HepG2 (cell line): Measurements from ENCODE around the gene HIPK3. TPM values are rescaled to one million over a fixed set of nuclear protein-coding genes. Genes with fewer than 3 reads are reported as not detected.

ENCODE experiments used
- ATAC-seq: fragments of 200-7000 bp; cut with Tn5 transposase; 3 replicates; pipeline ENCODE4 v1.9.1; 2020; ENCODE audit warnings: mild to moderate bottlenecking, moderate library complexity
- BruUV-seq: library from RNA; stranded (reverse); fragments of 400-500 nt; replicated peaks from 2 replicates; lab custom pipeline; 2021; lab: Mats Ljungman, UMichigan
- CTCF ChIA-PET: fragments of 300-600 bp; formaldehyde crosslinking; extraction: SDS; loops from one replicate; lab custom pipeline; 2021; ENCODE audit warnings: low total read pairs, inconsistent platforms, low intra/inter-chr PET ratio; lab: Yijun Ruan, JAX
- POLR2A ChIA-PET: fragments of 350-600 bp; sonication (Branson Sonifier 250); formaldehyde crosslinking; loops from one replicate; lab custom pipeline; 2020; ENCODE audit warnings: antibody characterized with exemption, inconsistent platforms; lab: Yijun Ruan, JAX
- DNase-seq: peaks from one replicate; pipeline ENCODE4 v3.0.0-alpha.2; 2015; ENCODE audit warnings: low spot score
- FAIRE-seq: peaks from 3 replicates; lab custom pipeline; 2011; peaks lifted over from hg19 to GRCh38; lab: Jason Lieb, UNC
- H2AFZ ChIP-seq: one replicate; pipeline ENCODE4 v1.6.1; 2011; ENCODE audit warnings: low read length, inconsistent platforms
- H3K27ac ChIP-seq: fragments of 300-600 bp; 3 replicates; pipeline ENCODE4 v1.8.0; 2011; ENCODE audit warnings: mixed run types, mild to moderate bottlenecking, mixed read lengths, low read length, inconsistent platforms; ENCODE audit not compliant: insufficient read depth; ENCODE audit errors: extremely low read length
- H3K27me3 ChIP-seq, 2 experiments: fragments of 200-600 bp in 1 of 2; 2 replicates in 1 of 2; 3 replicates in 1 of 2; pipeline versions ENCODE4 v1.6.0 to v1.8.0; 2011; ENCODE audit warnings: low read length in 2 of 2, mild to moderate bottlenecking in 2 of 2, moderate library complexity in 2 of 2, inconsistent platforms in 1 of 2; ENCODE audit not compliant: insufficient read depth in 2 of 2, control insufficient read depth in 1 of 2
- H3K36me3 ChIP-seq, 2 experiments: fragments of 200-600 bp in 1 of 2; replicated peaks in 1 of 2; 2 replicates in 1 of 2; 3 replicates in 1 of 2; pipeline versions ENCODE4 v1.5.1 to v1.8.0; 2011; ENCODE audit warnings: low read length in 2 of 2, inconsistent platforms in 1 of 2; ENCODE audit not compliant: insufficient read depth in 2 of 2, control insufficient read depth in 1 of 2
- H3K4me1 ChIP-seq: 2 replicates; pipeline ENCODE4 v1.5.1; 2012; ENCODE audit warnings: low read length, inconsistent platforms; ENCODE audit not compliant: insufficient read depth
- H3K4me2 ChIP-seq: 2 replicates; pipeline ENCODE4 v1.6.0; 2011; ENCODE audit warnings: low read depth, low read length, inconsistent platforms
- H3K4me3 ChIP-seq, 3 experiments: fragments of 200-600 bp in 1 of 3; sonication (generic), shearing (Covaris generic) in 1 of 3; replicated peaks in 1 of 3; 2 replicates each; pipeline ENCODE4 v1.5.1; 2011 to 2016; ENCODE audit warnings: low read length in 3 of 3, inconsistent platforms in 2 of 3, low read depth in 2 of 3, mild to moderate bottlenecking in 2 of 3, control low read depth in 1 of 3, mixed read lengths in 1 of 3; ENCODE audit not compliant: insufficient read depth in 1 of 3
- H3K79me2 ChIP-seq: one replicate; pipeline ENCODE4 v1.6.1; 2011; ENCODE audit warnings: low read length, inconsistent platforms; ENCODE audit not compliant: insufficient read depth
- H3K9ac ChIP-seq: 2 replicates; pipeline ENCODE4 v1.6.0; 2011; ENCODE audit warnings: mild to moderate bottlenecking, low read depth, low read length, inconsistent platforms; ENCODE audit not compliant: insufficient read depth
- H3K9me3 ChIP-seq: 2 replicates; pipeline ENCODE4 v1.5.1; 2012; ENCODE audit warnings: mild to moderate bottlenecking, low read length
- H4K20me1 ChIP-seq: 2 replicates; pipeline ENCODE4 v1.6.0; 2011; ENCODE audit warnings: inconsistent platforms, mild to moderate bottlenecking, low read length, moderate library complexity; ENCODE audit not compliant: insufficient read depth
- GPN1 ChIP-seq: sonication (generic); formaldehyde crosslinking; IDR thresholded peaks from 2 replicates; pipeline ENCODE4 v1.5.1; 2020; ENCODE audit warnings: missing genetic modification reagents, borderline replicate concordance
- KDM3A ChIP-seq: IDR thresholded peaks from 2 replicates; pipeline ENCODE4 v1.6.1; 2018; ENCODE audit warnings: low read depth, missing compliant biosample characterization
- MAF1 ChIP-seq: sonication (generic); formaldehyde crosslinking; IDR thresholded peaks from 2 replicates; pipeline ENCODE4 v1.5.0; 2020; ENCODE audit warnings: missing genetic modification reagents, borderline replicate concordance
- MTA1 ChIP-seq: sonication (generic); formaldehyde crosslinking; IDR thresholded peaks from 2 replicates; pipeline ENCODE4 v1.4.0; 2020; ENCODE audit warnings: missing genetic modification reagents, mild to moderate bottlenecking, borderline replicate concordance
- PLRG1 ChIP-seq: fragments of 450-650 bp; conservative IDR thresholded peaks from 2 replicates; pipeline ENCODE4 v1.6.1; 2016
- SALL2 ChIP-seq: sonication (generic); formaldehyde crosslinking; IDR thresholded peaks from 2 replicates; pipeline ENCODE4 v1.8.1; 2023; ENCODE audit warnings: mild to moderate bottlenecking, missing genetic modification reagents, inconsistent platforms
- TEAD3 ChIP-seq: optimal IDR thresholded peaks from 2 replicates; pipeline ENCODE3; 2016; ENCODE audit warnings: borderline replicate concordance
- ZBTB14 ChIP-seq: sonication (generic); formaldehyde crosslinking; IDR thresholded peaks from 2 replicates; pipeline ENCODE4 v1.4.0; 2020; ENCODE audit warnings: missing genetic modification reagents
- ZNF382 ChIP-seq: sonication (generic); formaldehyde crosslinking; IDR thresholded peaks from 2 replicates; pipeline ENCODE4 v1.5.0; 2020; ENCODE audit warnings: missing genetic modification reagents, mild to moderate bottlenecking, borderline replicate concordance
- ZNF614 ChIP-seq: IDR thresholded peaks from 2 replicates; pipeline ENCODE4 v1.6.1; 2018; ENCODE audit warnings: missing biosample characterization, missing genetic modification reagents, inconsistent platforms, borderline replicate concordance
- ZNF703 ChIP-seq: sonication (generic); formaldehyde crosslinking; IDR thresholded peaks from 2 replicates; pipeline ENCODE4 v1.5.1; 2020; ENCODE audit warnings: missing genetic modification reagents, mild to moderate bottlenecking, moderate library complexity, borderline replicate concordance
- ZNF891 ChIP-seq: sonication (generic); formaldehyde crosslinking; IDR thresholded peaks from 2 replicates; pipeline ENCODE4 v1.5.0; 2020; ENCODE audit warnings: mild to moderate bottlenecking, missing genetic modification reagents
- WGBS: methylation state at CpG from one replicate; pipeline ENCODE4 v1.1.6; 2017; ENCODE audit warnings: low lambda C conversion rate; 5-methylcytosine and 5-hydroxymethylcytosine counted together
- in situ Hi-C: cut with HindIII; loops from 2 replicates; pipeline ENCODE4 v1.10.0; 2017; ENCODE audit warnings: low pct_unique_long_range_greater_than_20kb; ENCODE audit not compliant: extremely low pct_ligation_motif_present
- intact Hi-C: fragments of 100-400 bp; cut with micrococcal nuclease; formaldehyde crosslinking; loops from one replicate; pipeline ENCODE4 v1.10.0; 2022; ENCODE audit not compliant: unreplicated experiment
- polyA plus RNA-seq, 8 experiments: library from polyadenylated mRNA; depleted of rRNA in 3 of 8; stranded (reverse) in 7 of 8; unstranded in 1 of 8; fragments of >200 nt; fragmentation: Illumina TruSeq in 4 of 8; extraction: Trizol in 4 of 8; gene quantifications; 2 replicates each; pipeline versions ENCODE4 v1.2.1 to v1.2.3, GENCODE V29; 2011 to 2016; ENCODE audit warnings: low read depth in 4 of 8, missing spikeins in 1 of 8, mixed read lengths in 1 of 8; ENCODE audit not compliant: insufficient read depth in 1 of 8
- total RNA-seq, 5 experiments: library from RNA; depleted of rRNA; stranded (reverse); fragments of >200 nt; fragmentation: Illumina TruSeq; extraction: Trizol; gene quantifications; 2 replicates each; pipeline ENCODE4 v1.2.3, GENCODE V29; 2016; ENCODE audit warnings: low read depth in 1 of 5
- TF ChIP-seq, protein P1 (sequence below): sonication (generic); formaldehyde crosslinking; IDR thresholded peaks from 2 replicates; pipeline ENCODE4 v1.5.0; 2020; ENCODE audit warnings: missing genetic modification reagents
- TF ChIP-seq, protein P2 (sequence below): sonication (generic); formaldehyde crosslinking; IDR thresholded peaks from 2 replicates; pipeline ENCODE4 v1.8.0; 2022; ENCODE audit warnings: low read depth, missing genetic modification reagents

The HIPK3 gene
- total and polyA plus RNA-seq, 2 of the 13 experiments (the other 11 are each of a cell fraction or from before 2014, with no cell fraction given): 20.5 to 44.3 TPM

- peak; percentile 19 for TF ChIP-seq TEAD3 (CRISPR knock-in tag)
Measured at GRCh38 chr11:33329705-33330329, 72.6 kb downstream of the HIPK3 start (continued).

DNA sequence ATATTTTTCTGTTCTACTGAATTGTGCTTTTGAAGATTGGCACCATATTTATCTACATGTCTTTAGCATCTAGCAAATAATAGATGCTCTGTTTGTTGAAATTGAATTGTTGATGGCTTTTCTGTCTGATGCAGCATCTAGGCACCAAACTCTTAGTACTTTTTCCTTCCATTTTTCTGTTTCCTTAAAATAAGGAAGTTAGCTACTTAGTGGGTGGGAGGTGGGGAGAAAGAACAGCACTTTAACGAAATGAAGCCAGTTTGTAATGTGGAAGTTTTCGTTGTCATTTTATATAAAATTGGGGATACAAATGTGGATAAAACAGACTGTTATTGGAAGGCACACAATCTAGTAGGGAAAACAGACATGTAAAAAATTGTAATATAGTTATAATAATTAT is 76.6 kb downstream of the HIPK3 start:
- H3K4me3 ChIP-seq: no peak overlapping the region
- no peak for DNase-seq
- H3K36me3 ChIP-seq: peaks cover 4 to 11% of the 10 kb centered on the region in 2 experiments; a peak in 2 of 5 replicates
- H3K4me1 ChIP-seq: no peaks in the 10 kb centered on the region
- no peaks in the 10 kb centered on the region for H3K79me2 ChIP-seq
- no peaks in the 10 kb centered on the region; the same call in 1 of the 2 replicates for H4K20me1 ChIP-seq
- H3K9me3 ChIP-seq: no peaks in the 10 kb centered on the region
- POLR2A ChIA-PET: no interaction called here
- no peak overlapping the region for H3K9ac ChIP-seq
- H3K4me2 ChIP-seq: no peak overlapping the region
- intact Hi-C loops: no loop called here
- ATAC-seq: no peak
- TF ChIP-seq ZNF382 (CRISPR knock-in tag) (no peak), ZNF891 (no peak), PLRG1 (no peak)
- TF ChIP-seq, protein P1, sequence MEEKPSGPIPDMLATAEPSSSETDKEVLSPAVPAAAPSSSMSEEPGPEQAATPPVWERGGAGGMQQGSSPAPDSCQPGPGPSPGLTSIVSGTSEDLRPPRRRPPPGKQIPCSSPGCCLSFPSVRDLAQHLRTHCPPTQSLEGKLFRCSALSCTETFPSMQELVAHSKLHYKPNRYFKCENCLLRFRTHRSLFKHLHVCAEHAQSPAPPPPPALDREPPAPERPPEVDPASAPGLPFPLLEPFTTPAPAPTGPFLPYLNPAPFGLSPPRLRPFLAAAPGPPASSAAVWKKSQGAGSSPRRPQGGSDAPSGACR (CRISPR knock-in tag): no peak
- no peaks in the 10 kb centered on the region for H3K27me3 ChIP-seq
- 98% methylated on average over 2 of the region's 2 CpGs for WGBS
- no peak overlapping the region for H2AFZ ChIP-seq
- in situ Hi-C loops: loop anchor here (5.0 kb wide), 1 partner anchor 162 kb away; no protein-coding TSS in a partner anchor
- H3K27ac ChIP-seq: no peak overlapping the region
- no peak for FAIRE-seq
- CTCF ChIA-PET: no interaction called here
- no TSS peak for BruUV-seq

GRCh38 chr11:33334627-33335026 is 77.4 kb downstream of the HIPK3 start:
- DNase-seq (no peak), FAIRE-seq (no peak), ATAC-seq (no peak)
- Histone ChIP-seq H3K79me2 (no peaks in the 10 kb centered on the region), H2AFZ (no peak overlapping the region), H3K27me3 (no peaks in the 10 kb centered on the region), H4K20me1 (no peaks in the 10 kb centered on the region), H3K9me3 (no peaks in the 10 kb centered on the region), H3K27ac (no peak overlapping the region), H3K4me3 (no peak overlapping the region), H3K36me3 (peaks cover 4 to 17% of the 10 kb centered on the region in 2 experiments; a peak in 3 of 5 replicates), H3K4me1 (no peaks in the 10 kb centered on the region), H3K9ac (no peak overlapping the region), H3K4me2 (no peak overlapping the region)
- ChIA-PET POLR2A (no interaction called here), CTCF (no interaction called here)
- no TSS peak for BruUV-seq
- in situ Hi-C loops: loop anchor here (5.0 kb wide), 1 partner anchor 162 kb away; no protein-coding TSS in a partner anchor
- 98% methylated on average over 3 of the region's 3 CpGs for WGBS
- intact Hi-C loops: no loop called here
- no peak for TF ChIP-seq GPN1 (CRISPR knock-in tag)
- TF ChIP-seq ZNF614 (CRISPR knock-in tag): no peak
- TF ChIP-seq MAF1 (CRISPR knock-in tag): no peak
- TF ChIP-seq MTA1 (CRISPR knock-in tag): no peak
- TF ChIP-seq, protein P2, sequence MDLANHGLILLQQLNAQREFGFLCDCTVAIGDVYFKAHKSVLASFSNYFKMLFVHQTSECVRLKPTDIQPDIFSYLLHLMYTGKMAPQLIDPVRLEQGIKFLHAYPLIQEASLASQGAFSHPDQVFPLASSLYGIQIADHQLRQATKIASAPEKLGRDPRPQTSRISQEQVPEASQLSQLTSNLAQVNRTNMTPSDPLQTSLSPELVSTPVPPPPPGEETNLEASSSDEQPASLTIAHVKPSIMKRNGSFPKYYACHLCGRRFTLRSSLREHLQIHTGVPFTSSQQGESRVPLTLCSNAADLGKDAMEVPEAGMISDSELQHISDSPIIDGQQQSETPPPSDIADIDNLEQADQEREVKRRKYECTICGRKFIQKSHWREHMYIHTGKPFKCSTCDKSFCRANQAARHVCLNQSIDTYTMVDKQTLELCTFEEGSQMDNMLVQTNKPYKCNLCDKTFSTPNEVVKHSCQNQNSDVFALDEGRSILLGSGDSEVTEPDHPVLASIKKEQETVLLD (CRISPR knock-in tag): no peak
- no peak for TF ChIP-seq KDM3A (CRISPR knock-in tag)
- TF ChIP-seq ZBTB14 (CRISPR knock-in tag): no peak
- no peak for TF ChIP-seq SALL2 (CRISPR knock-in tag)
- TF ChIP-seq ZNF703 (CRISPR knock-in tag): no peak
